Smooth muscle cell (in vitro differentiated cells): ENCODE data around the gene IFNLR1. TPM values are rescaled to one million over a fixed set of nuclear protein-coding genes. Genes with fewer than 3 reads are reported as not detected.

Experiments used
- DNase-seq: peaks from one replicate; lab custom pipeline; 2025; ENCODE audit not compliant: unreplicated experiment; lab: John Stamatoyannopoulos, UW
- H2AFZ ChIP-seq: fragments of 200-600 bp; sonication (generic); 2 replicates; pipeline ENCODE4 v1.6.0; 2016; ENCODE audit warnings: antibody characterized with exemption, low read depth, mild to moderate bottlenecking
- H3F3A ChIP-seq: fragments of 200-600 bp; sonication (generic); 2 replicates; pipeline ENCODE4 v1.6.0; 2017; ENCODE audit warnings: antibody characterized with exemption, low read depth
- H3K27ac ChIP-seq: fragments of 200-600 bp; sonication (generic); 2 replicates; pipeline ENCODE4 v1.5.1; 2016; ENCODE audit warnings: low read depth, mild to moderate bottlenecking
- H3K27me3 ChIP-seq: fragments of 200-600 bp; sonication (generic); 2 replicates; pipeline ENCODE4 v1.6.1; 2016; ENCODE audit warnings: low read depth, mild to moderate bottlenecking
- H3K36me3 ChIP-seq: fragments of 200-600 bp; sonication (generic); 2 replicates; pipeline ENCODE4 v1.5.1; 2016; ENCODE audit warnings: low read depth
- H3K4me1 ChIP-seq: fragments of 200-600 bp; sonication (generic); 2 replicates; pipeline ENCODE4 v1.5.1; 2016; ENCODE audit warnings: low read depth
- H3K4me2 ChIP-seq: fragments of 200-600 bp; sonication (generic); 2 replicates; pipeline ENCODE4 v1.6.0; 2016; ENCODE audit warnings: mild to moderate bottlenecking
- H3K4me3 ChIP-seq: fragments of 200-600 bp; sonication (generic); 2 replicates; pipeline ENCODE4 v1.5.1; 2016; ENCODE audit warnings: mild to moderate bottlenecking
- H3K79me2 ChIP-seq: fragments of 200-600 bp; sonication (generic); 2 replicates; pipeline ENCODE4 v1.6.0; 2016; ENCODE audit warnings: low read depth, mild to moderate bottlenecking
- H3K9ac ChIP-seq: fragments of 200-600 bp; sonication (generic); 2 replicates; pipeline ENCODE4 v1.6.0; 2016; ENCODE audit warnings: low read depth
- H3K9me3 ChIP-seq: fragments of 200-600 bp; sonication (generic); replicated peaks from 2 replicates; pipeline ENCODE4 v1.5.1; 2016; ENCODE audit warnings: low read depth
- H4K20me1 ChIP-seq: fragments of 200-600 bp; sonication (generic); 2 replicates; pipeline ENCODE4 v1.6.0; 2016; ENCODE audit warnings: low read depth
- CTCF ChIP-seq: fragments of 200-600 bp; sonication (generic); IDR thresholded peaks from 2 replicates; pipeline ENCODE4 v1.5.1; 2017; ENCODE audit warnings: borderline replicate concordance, mild to moderate bottlenecking, antibody characterized with exemption; ENCODE audit not compliant: insufficient read depth, poor library complexity, severe bottlenecking
- WGBS: methylation state at CpG from one replicate; pipeline ENCODE4 v1.1.7; 2016; ENCODE audit warnings: low lambda C conversion rate; 5-methylcytosine and 5-hydroxymethylcytosine counted together
- polyA plus RNA-seq: library from polyadenylated mRNA; unstranded; fragments of >200 nt; fragmentation: Nextera tagmentation; extraction: Ambion mirVana; gene quantifications from 2 replicates; pipeline ENCODE4 v1.2.1, GENCODE V29; 2016
- total RNA-seq: library from RNA; depleted of rRNA; stranded (reverse); fragments of >200 nt; gene quantifications from 2 replicates; pipeline ENCODE4 v1.2.3, GENCODE V29; 2014

Gene IFNLR1
- total and polyA plus RNA-seq, 2 experiments from 2014 or later: 0.25 to 0.67 TPM

DNA sequence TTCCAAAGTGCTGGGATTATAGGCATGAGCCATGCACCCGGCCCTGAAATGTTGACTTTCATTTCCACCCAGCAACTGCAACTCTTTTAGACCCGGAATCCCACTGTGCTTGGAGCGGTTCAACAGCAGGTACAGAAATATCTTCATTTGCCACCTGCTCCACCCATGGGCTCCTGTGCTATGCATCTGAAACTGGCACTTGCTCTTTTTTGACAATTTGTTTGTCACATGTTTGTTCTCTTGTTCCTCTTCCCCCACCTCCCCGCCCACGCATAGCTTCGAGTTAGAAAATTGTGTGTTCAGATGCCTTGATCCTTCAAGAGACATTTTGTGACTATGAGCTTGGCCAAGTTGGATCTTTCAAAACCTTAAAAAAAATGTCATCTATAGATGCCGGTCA lies 2.4 kb upstream of the IFNLR1 start:
- Histone ChIP-seq H3K4me2 (no peak overlapping the region), H3K4me3 (no peak overlapping the region), H3K9ac (no peak overlapping the region), H3K4me1 (no peaks in the 10 kb centered on the region), H3K9me3 (no peaks in the 10 kb centered on the region), H4K20me1 (no peaks in the 10 kb centered on the region), H3F3A (no peaks in the 10 kb centered on the region), H3K27me3 (peaks cover 35% of the 10 kb centered on the region), H3K79me2 (no peaks in the 10 kb centered on the region), H3K36me3 (no peaks in the 10 kb centered on the region), H2AFZ (no peak overlapping the region), H3K27ac (no peak overlapping the region)
- 86% methylated on average over 7 of the region's 7 CpGs for whole genome bisulfite sequencing
- no peak for DNase-seq
- TF ChIP-seq CTCF: no peak

- peak overlapping the region; percentile 90 for H3K4me2 ChIP-seq
- no peaks in the 10 kb centered on the region for H3F3A ChIP-seq
- H3K79me2 ChIP-seq: no peaks in the 10 kb centered on the region
- H3K9ac ChIP-seq: no peak overlapping the region
- H3K36me3 ChIP-seq: no peaks in the 10 kb centered on the region
- WGBS: 33% methylated on average over 8 of the region's 8 CpGs
- peaks cover 35% of the 10 kb centered on the region for H3K27me3 ChIP-seq
- H3K4me3 ChIP-seq: peak overlapping the region; percentile 62
- no peak for DNase-seq
- no peaks in the 10 kb centered on the region for H3K4me1 ChIP-seq
- H4K20me1 ChIP-seq: no peaks in the 10 kb centered on the region
- H3K9me3 ChIP-seq: no peaks in the 10 kb centered on the region
- no peak for TF ChIP-seq CTCF
- H3K27ac ChIP-seq: no peak overlapping the region
- no peak overlapping the region for H2AFZ ChIP-seq
Measured at GRCh38 chr1:24186711-24186992, 437 bp downstream of the IFNLR1 start.

DNA sequence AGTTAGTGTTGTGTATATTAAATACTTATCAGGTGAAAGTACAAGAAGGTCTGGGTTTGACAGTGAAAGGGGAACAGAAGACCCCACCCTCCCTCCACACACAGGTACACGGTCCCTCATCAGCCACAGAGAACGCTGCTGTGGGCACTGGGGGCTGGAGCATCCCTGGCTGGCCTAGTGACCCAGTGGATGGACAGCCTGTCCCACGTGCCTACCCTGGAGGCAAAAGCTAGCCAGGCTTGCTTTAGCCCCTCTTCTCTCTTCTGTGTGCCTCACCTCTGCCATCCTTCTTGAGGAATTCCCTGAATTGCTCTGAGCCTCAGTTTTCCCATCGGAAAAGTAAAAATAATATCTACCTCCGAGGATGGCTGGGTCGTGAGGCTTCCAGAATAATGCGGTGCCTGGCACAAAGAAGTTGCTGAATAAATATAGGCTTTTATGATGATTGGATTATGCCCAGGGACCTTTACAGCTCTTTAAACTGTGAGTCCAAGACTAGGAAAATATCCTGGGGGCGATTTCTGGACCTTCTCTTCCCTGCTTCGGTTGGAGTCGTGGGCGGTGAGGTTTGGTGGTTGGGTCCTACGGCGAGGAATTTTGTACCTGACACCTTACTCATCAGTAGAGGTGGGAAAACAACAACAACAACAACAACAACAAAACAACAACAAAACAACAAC lies 918 bp downstream of the IFNLR1 start:
- Histone ChIP-seq H3K79me2 (no peaks in the 10 kb centered on the region), H2AFZ (no peak overlapping the region), H3K27me3 (peaks cover 35% of the 10 kb centered on the region), H3K4me2 (peak overlapping the region; percentile 90), H3K27ac (no peak overlapping the region), H3K4me3 (peak overlapping the region; percentile 62), H3K9me3 (no peaks in the 10 kb centered on the region), H3K9ac (no peak overlapping the region), H3F3A (no peaks in the 10 kb centered on the region), H3K4me1 (no peaks in the 10 kb centered on the region), H4K20me1 (no peaks in the 10 kb centered on the region), H3K36me3 (no peaks in the 10 kb centered on the region)
- DNase-seq: no peak
- no peak for TF ChIP-seq CTCF
- 73% methylated on average over 13 of the region's 13 CpGs for WGBS

- no peaks in the 10 kb centered on the region for H3K4me1 ChIP-seq
- H3K4me2 ChIP-seq: no peak overlapping the region
- H4K20me1 ChIP-seq: no peaks in the 10 kb centered on the region
- no peaks in the 10 kb centered on the region for H3K36me3 ChIP-seq
- H3K9me3 ChIP-seq: no peaks in the 10 kb centered on the region
- no peak overlapping the region for H3K9ac ChIP-seq
- WGBS: 92% methylated on average over 4 of the region's 4 CpGs
- TF ChIP-seq CTCF: no peak
- H3K79me2 ChIP-seq: no peaks in the 10 kb centered on the region
- no peaks in the 10 kb centered on the region for H3F3A ChIP-seq
- no peak overlapping the region for H2AFZ ChIP-seq
- peaks cover 35% of the 10 kb centered on the region for H3K27me3 ChIP-seq
- no peak overlapping the region for H3K27ac ChIP-seq
- DNase-seq: no peak
- H3K4me3 ChIP-seq: no peak overlapping the region
Measured at GRCh38 chr1:24185076-24185475, 2.0 kb downstream of the IFNLR1 start.
